ENCODE results near the gene TBC1D2B.

Gene TBC1D2B

GRCh38 chr15:78037779-78038305, 39.7 kb downstream of the TBC1D2B start:
- H3K36me3 ChIP-seq (ENCODE audit: low read length) = no peaks in the 10 kb centered on the region
- no peak overlapping the region for H2AFZ ChIP-seq (ENCODE audit: low read depth, low read length, severe bottlenecking)
- no peak overlapping the region for H3K9ac ChIP-seq (ENCODE audit: low read length)
- TF ChIP-seq EZH2phosphoT487 (conservative IDR thresholded peaks at IDR 0.05; ENCODE audit: low read length) = no peak
- TF ChIP-seq, protein P1, sequence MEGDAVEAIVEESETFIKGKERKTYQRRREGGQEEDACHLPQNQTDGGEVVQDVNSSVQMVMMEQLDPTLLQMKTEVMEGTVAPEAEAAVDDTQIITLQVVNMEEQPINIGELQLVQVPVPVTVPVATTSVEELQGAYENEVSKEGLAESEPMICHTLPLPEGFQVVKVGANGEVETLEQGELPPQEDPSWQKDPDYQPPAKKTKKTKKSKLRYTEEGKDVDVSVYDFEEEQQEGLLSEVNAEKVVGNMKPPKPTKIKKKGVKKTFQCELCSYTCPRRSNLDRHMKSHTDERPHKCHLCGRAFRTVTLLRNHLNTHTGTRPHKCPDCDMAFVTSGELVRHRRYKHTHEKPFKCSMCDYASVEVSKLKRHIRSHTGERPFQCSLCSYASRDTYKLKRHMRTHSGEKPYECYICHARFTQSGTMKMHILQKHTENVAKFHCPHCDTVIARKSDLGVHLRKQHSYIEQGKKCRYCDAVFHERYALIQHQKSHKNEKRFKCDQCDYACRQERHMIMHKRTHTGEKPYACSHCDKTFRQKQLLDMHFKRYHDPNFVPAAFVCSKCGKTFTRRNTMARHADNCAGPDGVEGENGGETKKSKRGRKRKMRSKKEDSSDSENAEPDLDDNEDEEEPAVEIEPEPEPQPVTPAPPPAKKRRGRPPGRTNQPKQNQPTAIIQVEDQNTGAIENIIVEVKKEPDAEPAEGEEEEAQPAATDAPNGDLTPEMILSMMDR (IDR thresholded peaks at IDR 0.05; ENCODE audit: insufficient read depth, low read length, poor library complexity, severe bottlenecking) = no peak
- H3K9me2 ChIP-seq (replicated peaks; ENCODE audit: insufficient read depth, low read length) = no peaks in the 10 kb centered on the region
- H3F3A ChIP-seq (ENCODE audit: insufficient read depth) = 0 out of 2 replicates have a peak, but pooled peaks cover 2% of the 10 kb centered on the region
- H3K9me3 ChIP-seq (ENCODE audit: insufficient read depth, low read length) = no peaks in the 10 kb centered on the region
- no peak overlapping the region for H3K4me2 ChIP-seq (ENCODE audit: low read depth, low read length, poor library complexity, severe bottlenecking)
- H3K27ac ChIP-seq (ENCODE audit: low read depth, low read length) = no peak overlapping the region
- no peaks in the 10 kb centered on the region for H3K27me3 ChIP-seq (ENCODE audit: low read length)
- H3K4me3 ChIP-seq (ENCODE audit: insufficient read depth, low read length, poor library complexity, severe bottlenecking) = no peak overlapping the region
- no peaks in the 10 kb centered on the region for H3K79me2 ChIP-seq (ENCODE audit: insufficient read depth, low read length)
- H4K20me1 ChIP-seq (ENCODE audit: low read depth, low read length) = no peaks in the 10 kb centered on the region; the same call in none of the 2 replicates

DNA sequence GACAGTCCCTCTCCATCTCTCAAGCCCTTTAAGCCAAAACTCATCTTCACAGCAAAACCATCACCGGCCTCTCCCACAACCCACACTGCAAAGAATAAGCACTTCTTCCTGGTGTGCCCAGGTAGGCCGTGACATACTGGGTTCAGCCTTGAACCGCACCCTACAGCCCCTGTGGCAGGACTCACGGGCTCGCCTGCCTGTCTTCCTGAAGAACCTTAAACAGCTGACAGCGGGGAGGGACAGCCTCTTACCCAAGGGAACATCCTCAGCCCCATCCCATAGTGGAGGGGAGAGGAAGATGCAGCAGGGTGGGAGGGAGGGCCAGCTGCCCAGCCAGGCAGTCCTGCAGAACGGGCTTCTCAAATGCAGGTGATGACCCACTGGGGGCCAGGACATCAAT, 40.2 kb downstream of the TBC1D2B start:
- Histone ChIP-seq H3K27ac (ENCODE audit: low read depth, low read length) (no peak overlapping the region), H3K9ac (ENCODE audit: low read length) (no peak overlapping the region), H3K36me3 (ENCODE audit: low read length) (no peaks in the 10 kb centered on the region), H2AFZ (ENCODE audit: low read depth, low read length, severe bottlenecking) (no peak overlapping the region), H3K4me2 (ENCODE audit: low read depth, low read length, poor library complexity, severe bottlenecking) (no peak overlapping the region), H3F3A (ENCODE audit: insufficient read depth) (0 out of 2 replicates have a peak, but pooled peaks cover 3% of the 10 kb centered on the region), H3K9me3 (ENCODE audit: insufficient read depth, low read length) (no peaks in the 10 kb centered on the region), H3K9me2 (replicated peaks; ENCODE audit: insufficient read depth, low read length) (no peaks in the 10 kb centered on the region), H3K4me3 (ENCODE audit: insufficient read depth, low read length, poor library complexity, severe bottlenecking) (no peak overlapping the region), H4K20me1 (ENCODE audit: low read depth, low read length) (peaks cover 4% of the 10 kb centered on the region), H3K27me3 (ENCODE audit: low read length) (no peaks in the 10 kb centered on the region), H3K79me2 (ENCODE audit: insufficient read depth, low read length) (no peaks in the 10 kb centered on the region)
- no peak for TF ChIP-seq EZH2phosphoT487 (conservative IDR thresholded peaks at IDR 0.05; ENCODE audit: low read length)
- TF ChIP-seq, protein P1 (IDR thresholded peaks at IDR 0.05; ENCODE audit: insufficient read depth, low read length, poor library complexity, severe bottlenecking) = no peak

- no peaks in the 10 kb centered on the region for H3K79me2 ChIP-seq (ENCODE audit: insufficient read depth, low read length)
- no peak overlapping the region for H2AFZ ChIP-seq (ENCODE audit: low read depth, low read length, severe bottlenecking)
- no peaks in the 10 kb centered on the region for H3K36me3 ChIP-seq (ENCODE audit: low read length)
- no peak for TF ChIP-seq EZH2phosphoT487 (conservative IDR thresholded peaks at IDR 0.05; ENCODE audit: low read length)
- TF ChIP-seq, protein P1 (IDR thresholded peaks at IDR 0.05; ENCODE audit: insufficient read depth, low read length, poor library complexity, severe bottlenecking) = no peak
- H3K27me3 ChIP-seq (ENCODE audit: low read length) = no peaks in the 10 kb centered on the region
- H3K9me2 ChIP-seq (replicated peaks; ENCODE audit: insufficient read depth, low read length) = no peaks in the 10 kb centered on the region
- 0 out of 2 replicates have a peak, but pooled peaks cover 3% of the 10 kb centered on the region for H3F3A ChIP-seq (ENCODE audit: insufficient read depth)
- no peak overlapping the region for H3K27ac ChIP-seq (ENCODE audit: low read depth, low read length)
- no peak overlapping the region for H3K9ac ChIP-seq (ENCODE audit: low read length)
- no peaks in the 10 kb centered on the region for H3K9me3 ChIP-seq (ENCODE audit: insufficient read depth, low read length)
- no peak overlapping the region for H3K4me3 ChIP-seq (ENCODE audit: insufficient read depth, low read length, poor library complexity, severe bottlenecking)
- H3K4me2 ChIP-seq (ENCODE audit: low read depth, low read length, poor library complexity, severe bottlenecking) = no peak overlapping the region
- peaks cover 4% of the 10 kb centered on the region for H4K20me1 ChIP-seq (ENCODE audit: low read depth, low read length)
These were observed 41.5 kb downstream of the TBC1D2B start for GRCh38 chr15:78035861-78036476.

All from SU-DHL-6 (cell line).